ENCODE measurements around the gene IL19. TPM values are rescaled to one million over a fixed set of nuclear protein-coding genes. Genes with fewer than 3 reads are reported as not detected.

The IL19 gene
- total and polyA plus RNA-seq, 2 of the 13 experiments (the other 11 are each of a cell fraction or from before 2014, with no cell fraction given) = not detected

DNA sequence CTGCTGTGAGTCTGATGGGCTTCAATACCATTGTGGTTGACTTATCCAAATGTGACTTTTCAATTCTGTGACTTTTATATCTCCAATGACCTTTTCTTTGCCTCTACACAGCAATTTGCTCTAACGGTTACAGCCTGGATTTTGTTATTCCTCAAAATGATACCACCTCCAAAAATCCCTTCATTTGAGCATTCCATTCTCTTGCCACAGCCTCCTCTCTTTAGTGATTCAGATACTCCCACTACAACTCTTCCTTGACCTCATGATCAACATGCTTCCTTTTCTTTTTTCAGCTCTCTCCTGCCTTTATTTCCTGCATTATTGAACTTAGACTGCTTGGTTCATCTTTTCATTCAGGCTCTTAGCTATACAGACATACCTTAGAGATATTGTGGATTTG lies 16.6 kb upstream of the IL19 start:
- CTCF ChIA-PET (ENCODE audit: low intra/inter-chr PET ratio, low total read pairs) = no interaction called here
- FAIRE-seq = no peak
- H3K79me2 ChIP-seq (ENCODE audit: insufficient read depth, low read length) = no peaks in the 10 kb centered on the region

More for the DNA sequence above, 16.6 kb upstream of the IL19 start:
- H3K4me1 ChIP-seq (ENCODE audit: insufficient read depth, low read length) = no peaks in the 10 kb centered on the region
- in situ Hi-C loops (cut with HindIII; ENCODE audit: extremely low pct_ligation_motif_present, low pct_unique_long_range_greater_than_20kb) = no loop called here
- no peaks in the 10 kb centered on the region for H3K9me3 ChIP-seq (ENCODE audit: low read length)
- no peak overlapping the region for H2AFZ ChIP-seq (ENCODE audit: low read length)
- H3K27ac ChIP-seq (ENCODE audit: extremely low read length, insufficient read depth, low read length) = no peak overlapping the region
- no peak overlapping the region for H3K9ac ChIP-seq (ENCODE audit: insufficient read depth, low read depth, low read length)
- H3K4me2 ChIP-seq (ENCODE audit: low read depth, low read length) = no peak overlapping the region
- H3K4me3 ChIP-seq (replicated peaks in 1 of 3; ENCODE audit: insufficient read depth in 1 of 3, low read depth in 2 of 3, low read length in 3 of 3) = no peak overlapping the region
- 0% methylated on average over 1 of the region's 1 CpG for WGBS (ENCODE audit: low lambda C conversion rate)
- DNase-seq (ENCODE audit: low spot score) = no peak
- POLR2A ChIA-PET = no interaction called here
- no TSS peak for BruUV-seq (replicated peaks)
- H3K36me3 ChIP-seq (replicated peaks in 1 of 2; ENCODE audit: control insufficient read depth in 1 of 2, insufficient read depth in 2 of 2, low read length in 2 of 2) = no peaks in the 10 kb centered on the region
- intact Hi-C loops (cut with micrococcal nuclease; ENCODE audit: unreplicated experiment) = no loop called here
- no peaks in the 10 kb centered on the region for H4K20me1 ChIP-seq (ENCODE audit: insufficient read depth, low read length)
- TF ChIP-seq ZNF235 (CRISPR knock-in tag; IDR thresholded peaks at IDR 0.05; ENCODE audit: borderline replicate concordance) = no peak
- no peak for TF ChIP-seq ZNF564 (CRISPR knock-in tag; IDR thresholded peaks at IDR 0.05)
- no peak for TF ChIP-seq TRIM24 (CRISPR knock-in tag; IDR thresholded peaks at IDR 0.05)
- TF ChIP-seq, protein P1, sequence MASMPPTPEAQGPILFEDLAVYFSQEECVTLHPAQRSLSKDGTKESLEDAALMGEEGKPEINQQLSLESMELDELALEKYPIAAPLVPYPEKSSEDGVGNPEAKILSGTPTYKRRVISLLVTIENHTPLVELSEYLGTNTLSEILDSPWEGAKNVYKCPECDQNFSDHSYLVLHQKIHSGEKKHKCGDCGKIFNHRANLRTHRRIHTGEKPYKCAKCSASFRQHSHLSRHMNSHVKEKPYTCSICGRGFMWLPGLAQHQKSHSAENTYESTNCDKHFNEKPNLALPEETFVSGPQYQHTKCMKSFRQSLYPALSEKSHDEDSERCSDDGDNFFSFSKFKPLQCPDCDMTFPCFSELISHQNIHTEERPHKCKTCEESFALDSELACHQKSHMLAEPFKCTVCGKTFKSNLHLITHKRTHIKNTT (CRISPR knock-in tag; IDR thresholded peaks at IDR 0.05) = no peak
- no peak for TF ChIP-seq ZNF530 (CRISPR knock-in tag; IDR thresholded peaks at IDR 0.05; ENCODE audit: low read depth)
- no peak for TF ChIP-seq HNRNPH1 (optimal IDR thresholded peaks at IDR 0.05; ENCODE audit: low read depth, low read length)
- TF ChIP-seq ZNF512B (CRISPR knock-in tag; IDR thresholded peaks at IDR 0.05; ENCODE audit: borderline replicate concordance) = no peak
- no peak for ATAC-seq
- peaks cover 0 to 13% of the 10 kb centered on the region in 2 experiments; a peak in 3 of 5 replicates for H3K27me3 ChIP-seq (ENCODE audit: control insufficient read depth in 1 of 2, insufficient read depth in 2 of 2, low read length in 2 of 2)
